ENCODE measurements around the gene GM2A. TPM values are rescaled to one million over a fixed set of nuclear protein-coding genes. Genes with fewer than 3 reads are reported as not detected.
A peak's percentile ranks its signal among the peaks of the same experiment; 100 is the strongest.

The GM2A gene
- total RNA-seq (2011; cell fraction: chromatin; rRNA removed; ENCODE audit: low replicate concordance): 6.6 and 8.0 TPM in 2 replicates
- 8.3 and 9.7 TPM in 2 replicates for total RNA-seq (2011; cell fraction: nucleolus; rRNA removed)
- total RNA-seq (2011; cell fraction: nucleoplasm; rRNA removed): 9.1 and 11.3 TPM in 2 replicates
- total RNA-seq (2014; rRNA removed): 9.9 and 12.4 TPM in 2 replicates
- total RNA-seq (2014; rRNA removed; fragmentation: Illumina TruSeq; extraction: Trizol): 11.9 and 12.3 TPM in 2 replicates
- 34.0 and 36.0 TPM in 2 replicates for total RNA-seq (2015; rRNA removed; fragmentation: Illumina TruSeq; extraction: Trizol)
- total RNA-seq (2021): 13.2 and 14.4 TPM in 2 replicates
- polyA plus RNA-seq (2011; rRNA removed): 5.8 and 9.1 TPM in 2 replicates
- 5.6 and 8.0 TPM in 2 replicates for polyA plus RNA-seq (2011; cell fraction: cytosol; rRNA removed)
- polyA plus RNA-seq (2011; cell fraction: nucleus; rRNA removed): 2.5 and 3.4 TPM in 2 replicates
- polyA plus RNA-seq (2012): 18.5 and 29.7 TPM in 2 replicates
- 10.6 and 11.1 TPM in 2 replicates for polyA plus RNA-seq (2014; fragmentation: Illumina TruSeq; extraction: Trizol)
- 1 to 10 TPM; 7.1 to 10.0 TPM for polyA plus RNA-seq (2014; fragmentation: Nextera tagmentation; extraction: Ambion mirVana)
- 7.3 TPM in 2 replicates for polyA plus RNA-seq (2014; rRNA removed)
- polyA minus RNA-seq (2011; rRNA and poly(A)+ RNA removed): 10.4 and 13.3 TPM in 2 replicates
- 6.2 and 9.7 TPM in 2 replicates for polyA minus RNA-seq (2011; cell fraction: cytosol; rRNA and poly(A)+ RNA removed)
- 1.2 and 3.4 TPM in 2 replicates for polyA minus RNA-seq (2011; cell fraction: nucleus; rRNA and poly(A)+ RNA removed)
- Bru-seq, nascent RNA: percentile 58 among the genes with signal in this experiment
- BruChase-seq, experiment 1, labeled RNA remaining after a 2-hour chase: percentile 53 among the genes with signal in this experiment
- percentile 60 among the genes with signal in this experiment for BruChase-seq, experiment 2, labeled RNA remaining after a 6-hour chase
- long read RNA-seq, experiment 1, partial matches to known transcripts: 20 of 23 reads
- long read RNA-seq, experiment 1, other reads (novel, unspliced or antisense): 1 of 23 reads
- long read RNA-seq, experiment 2, partial matches to known transcripts: 0 of 7 reads
- long read RNA-seq, experiment 2, other reads (novel, unspliced or antisense): 7 of 7 reads
- long read RNA-seq, experiment 3, partial matches to known transcripts: 0 of 1 reads
- long read RNA-seq, experiment 3, other reads (novel, unspliced or antisense): 1 of 1 reads

- ATAC-seq: peak; percentile 98
- Histone ChIP-seq H4K20me1 (replicated peaks; ENCODE audit: control insufficient read depth, insufficient read depth, low read length) (no peaks in the 10 kb centered on the region), H2AFZ (ENCODE audit: low read depth, low read length) (peak within 1 kb of the TSS; percentile 97), H3K27ac (ENCODE audit: extremely low read depth, low read depth, low read length) (peak within 1 kb of the TSS; percentile 60), H3K9me3 (replicated peaks; ENCODE audit: control insufficient read depth, insufficient read depth, low read depth, low read length) (no peaks in the 10 kb centered on the region), H3K79me2 (ENCODE audit: control insufficient read depth, insufficient read depth, low read length) (peaks cover 3% of the 10 kb centered on the region; the same call in 2 of the 3 replicates), H3K36me3 (ENCODE audit: control insufficient read depth, insufficient read depth, low read length) (no peaks in the 10 kb centered on the region), H3K27me3 (ENCODE audit: control insufficient read depth in 2 of 2, insufficient read depth in 2 of 2, low read length in 2 of 2) (no peaks in the 10 kb centered on the region), H3K4me1 (replicated peaks in 1 of 2; ENCODE audit: control insufficient read depth in 2 of 2, insufficient read depth in 2 of 2, low read length in 2 of 2) (peaks cover 9 to 18% of the 10 kb centered on the region in 2 experiments; a peak in 4 of 5 replicates), H3K9me1 (ENCODE audit: control insufficient read depth, insufficient read depth, low read length) (no peaks in the 10 kb centered on the region), H3K4me3 (peak within 1 kb of the TSS; percentile 57), H3K9ac (ENCODE audit: insufficient read depth in 1 of 2, low read depth in 2 of 2, low read length in 2 of 2) (peak within 1 kb of the TSS; percentile 54 to 89), H3K4me2 (ENCODE audit: insufficient read depth, low read length) (peak within 1 kb of the TSS; percentile 94)
- peak; percentile 99 for DNase-seq (ENCODE audit: extremely low read depth in 1 of 4, low spot score in 3 of 4)
- under 1% methylated on average over 47 of the region's 52 CpGs for WGBS (ENCODE audit: insufficient coverage, low coverage, missing lambda C conversion rate)
- TSS peak; percentile 71 for BruUV-seq (replicated peaks)
- intact Hi-C loops (cut with micrococcal nuclease): no loop called here
- ChIA-PET CTCF (ENCODE audit: low intra/inter-chr PET ratio) (no interaction called here), POLR2A (interaction anchor here (0.6 to 3.1 kb wide), 6 partner anchors 13 to 518 kb away, joined by 3 to 11 read pairs (median 4); no protein-coding TSS in a partner anchor)
- peak; percentile 100 for FAIRE-seq
- in situ Hi-C loops (cut with MboI): no loop called here
- TF ChIP-seq CEBPB (tag; IDR thresholded peaks at IDR 0.05): peak; percentile 91
- no peak for TF ChIP-seq ZNF212 (CRISPR knock-in tag; IDR thresholded peaks at IDR 0.05)
- TF ChIP-seq, protein P1, sequence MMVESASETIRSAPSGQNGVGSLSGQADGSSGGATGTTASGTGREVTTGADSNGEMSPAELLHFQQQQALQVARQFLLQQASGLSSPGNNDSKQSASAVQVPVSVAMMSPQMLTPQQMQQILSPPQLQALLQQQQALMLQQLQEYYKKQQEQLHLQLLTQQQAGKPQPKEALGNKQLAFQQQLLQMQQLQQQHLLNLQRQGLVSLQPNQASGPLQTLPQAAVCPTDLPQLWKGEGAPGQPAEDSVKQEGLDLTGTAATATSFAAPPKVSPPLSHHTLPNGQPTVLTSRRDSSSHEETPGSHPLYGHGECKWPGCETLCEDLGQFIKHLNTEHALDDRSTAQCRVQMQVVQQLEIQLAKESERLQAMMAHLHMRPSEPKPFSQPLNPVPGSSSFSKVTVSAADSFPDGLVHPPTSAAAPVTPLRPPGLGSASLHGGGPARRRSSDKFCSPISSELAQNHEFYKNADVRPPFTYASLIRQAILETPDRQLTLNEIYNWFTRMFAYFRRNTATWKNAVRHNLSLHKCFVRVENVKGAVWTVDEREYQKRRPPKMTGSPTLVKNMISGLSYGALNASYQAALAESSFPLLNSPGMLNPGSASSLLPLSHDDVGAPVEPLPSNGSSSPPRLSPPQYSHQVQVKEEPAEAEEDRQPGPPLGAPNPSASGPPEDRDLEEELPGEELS (CRISPR knock-in tag; IDR thresholded peaks at IDR 0.05; ENCODE audit: borderline replicate concordance): no peak
- no peak for TF ChIP-seq ATF2 (CRISPR knock-in tag; IDR thresholded peaks at IDR 0.05)
- peak in 1 of 3 experiments; percentile 58; a peak in 1 of 6 replicates for TF ChIP-seq ZBTB11 (CRISPR knock-in tag; IDR thresholded peaks at IDR 0.05)
- TF ChIP-seq ATF7 (IDR thresholded peaks at IDR 0.05): peak; percentile 9; the same call in 1 of the 2 replicates
- TF ChIP-seq TFAM (CRISPR knock-in tag; conservative IDR thresholded peaks at IDR 0.05): no peak
- TF ChIP-seq MAFK (IDR thresholded peaks at IDR 0.05; ENCODE audit: low read length): no peak
Measured at GRCh38 chr5:151252762-151253604, at the start of gene GM2A. TSS of gene GM2A (plus strand) at chr5:151253185. CDS start at chr5:151253217, 32 bp downstream.
